Activated effector memory CD4-positive, alpha-beta T cell treated with Interleukin-2 at 50 U/mL for 16 hours (primary cell): ENCODE measurements around the gene SNRNP200.
"Not testable (repeated sequence)": the region's sequence is repeated elsewhere in the genome, so short reads cannot be mapped to it uniquely, and the experiment has no call there.

Experiments used
- DNase-seq: peaks from one replicate; pipeline ENCODE4 v3.0.0-alpha.2; 2020

The SNRNP200 gene

DNA sequence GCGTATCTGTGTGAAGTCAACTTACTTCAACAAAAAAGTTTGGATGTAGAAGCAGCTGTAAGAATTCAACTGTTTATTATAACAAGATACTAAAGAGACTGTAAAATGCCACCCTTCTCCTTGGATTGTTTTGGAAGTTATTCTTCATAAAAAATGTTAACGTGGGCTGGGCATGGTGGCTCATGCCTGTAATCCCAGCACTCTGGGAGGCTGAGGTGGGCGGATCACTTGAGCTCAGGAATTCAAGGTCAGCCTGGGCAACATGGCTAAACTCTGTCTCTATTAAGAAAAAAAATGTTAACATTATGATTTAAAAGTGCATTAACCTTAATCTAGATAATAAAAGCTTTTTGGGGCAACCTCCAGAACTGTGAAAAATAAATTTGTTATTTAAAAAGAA is 31.6 kb downstream of the SNRNP200 start:
- DNase-seq: no peak

DNA sequence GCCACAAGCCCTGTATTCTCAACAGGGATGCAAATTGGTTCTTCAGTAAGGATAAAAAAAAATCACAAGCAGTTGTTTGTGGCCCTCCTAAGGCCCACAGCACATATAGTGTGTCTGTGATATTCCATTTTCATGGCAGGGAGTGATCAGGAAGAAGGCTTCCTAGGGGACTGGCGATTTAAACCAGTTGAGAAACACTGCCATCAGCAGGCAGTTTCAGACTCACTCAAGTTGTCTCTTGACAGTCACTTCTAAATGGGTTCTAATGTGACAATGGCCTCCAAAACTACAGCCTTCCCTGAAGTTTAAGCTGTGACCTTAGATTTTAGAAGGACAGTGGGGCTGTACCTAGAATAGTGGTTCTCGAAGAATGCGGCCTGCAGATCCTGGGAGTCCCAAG is 33.4 kb downstream of the SNRNP200 start:
- DNase-seq: no peak

DNA sequence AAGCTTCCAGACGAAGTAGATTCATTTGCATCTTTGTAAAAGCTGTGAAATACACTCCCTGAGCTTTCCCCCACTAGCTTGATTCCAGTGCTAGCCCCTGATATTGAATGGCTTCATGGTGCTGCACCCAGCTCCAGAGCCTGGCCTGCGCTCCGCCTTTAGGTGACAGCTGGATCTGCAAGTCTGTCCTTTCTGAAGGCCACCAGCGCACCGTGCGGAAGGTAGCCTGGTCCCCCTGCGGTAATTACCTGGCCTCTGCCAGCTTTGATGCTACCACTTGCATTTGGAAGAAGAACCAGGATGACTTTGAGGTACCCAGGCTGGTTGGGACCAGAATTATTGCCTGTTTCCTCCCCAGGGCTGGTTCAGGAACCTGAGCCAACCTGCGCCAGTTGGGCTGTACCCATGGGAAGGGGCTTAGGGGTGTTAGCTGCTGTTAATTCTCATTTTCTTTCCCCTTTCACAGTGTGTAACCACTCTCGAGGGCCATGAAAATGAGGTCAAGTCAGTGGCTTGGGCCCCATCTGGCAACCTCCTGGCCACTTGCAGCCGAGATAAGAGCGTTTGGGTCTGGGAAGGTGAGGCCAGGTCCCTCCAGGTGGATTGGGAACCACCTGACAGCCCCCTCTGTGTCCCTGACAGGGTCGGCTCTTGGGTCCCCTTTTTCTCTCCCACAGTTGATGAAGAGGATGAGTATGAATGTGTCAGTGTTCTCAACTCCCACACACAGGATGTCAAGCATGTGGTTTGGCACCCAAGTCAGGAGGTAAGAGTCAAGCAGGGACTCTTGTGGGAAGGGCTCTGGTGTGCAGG is 38.0 kb downstream of the SNRNP200 start:
- DNase-seq: peak; percentile 10

DNA sequence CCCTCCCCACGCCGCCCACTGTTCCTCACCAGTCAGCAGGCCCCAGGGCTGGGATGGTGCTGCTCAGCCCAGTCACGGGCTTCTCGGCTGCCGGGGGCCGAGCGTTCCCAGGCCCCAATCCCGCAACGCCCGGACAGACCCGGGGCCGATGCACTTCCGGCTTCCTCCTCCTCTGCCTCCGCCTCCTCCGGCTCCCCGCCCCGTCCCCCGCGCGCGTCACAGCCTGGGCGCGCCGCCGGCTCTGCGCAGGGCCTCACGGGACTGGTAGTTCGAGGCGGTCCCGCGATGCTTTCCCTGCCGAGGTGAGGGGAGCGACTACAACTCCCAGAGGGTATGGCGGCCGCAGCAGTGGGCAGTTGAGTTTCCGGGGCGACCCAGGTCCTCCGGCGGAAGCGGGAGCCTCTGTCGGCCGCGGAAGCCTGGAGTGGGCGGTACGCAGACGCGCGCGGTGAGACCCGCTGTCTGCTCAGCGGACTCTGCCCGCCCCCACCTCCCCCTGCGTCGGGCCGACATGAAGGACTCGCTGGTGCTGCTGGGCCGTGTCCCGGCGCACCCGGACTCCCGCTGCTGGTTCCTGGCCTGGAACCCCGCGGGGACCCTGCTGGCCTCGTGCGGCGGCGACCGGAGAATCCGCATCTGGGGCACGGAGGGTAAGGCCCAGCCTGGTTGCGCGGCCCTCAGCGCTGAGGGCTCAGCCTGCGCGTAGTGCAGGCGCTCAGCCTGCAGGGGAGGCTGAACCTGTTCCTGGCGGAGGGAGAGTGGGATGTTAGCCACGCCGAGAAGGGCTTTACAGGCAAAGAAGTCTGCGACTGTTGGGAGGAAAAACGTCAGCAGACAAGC is 39.3 kb downstream of the SNRNP200 start, which contains the start of the genes CIAO1 and TMEM127:
Gene CIAO1, plus strand, starts transcription at position 386 of the 840 bp plus-strand sequence. Its CDS starts 126 bp downstream, at position 512.
Gene TMEM127, minus strand, starts transcription at position 158 of the 840 bp plus-strand sequence. CDS start 616 bp downstream, outside the sequence.
- DNase-seq: peak; percentile 97

DNA sequence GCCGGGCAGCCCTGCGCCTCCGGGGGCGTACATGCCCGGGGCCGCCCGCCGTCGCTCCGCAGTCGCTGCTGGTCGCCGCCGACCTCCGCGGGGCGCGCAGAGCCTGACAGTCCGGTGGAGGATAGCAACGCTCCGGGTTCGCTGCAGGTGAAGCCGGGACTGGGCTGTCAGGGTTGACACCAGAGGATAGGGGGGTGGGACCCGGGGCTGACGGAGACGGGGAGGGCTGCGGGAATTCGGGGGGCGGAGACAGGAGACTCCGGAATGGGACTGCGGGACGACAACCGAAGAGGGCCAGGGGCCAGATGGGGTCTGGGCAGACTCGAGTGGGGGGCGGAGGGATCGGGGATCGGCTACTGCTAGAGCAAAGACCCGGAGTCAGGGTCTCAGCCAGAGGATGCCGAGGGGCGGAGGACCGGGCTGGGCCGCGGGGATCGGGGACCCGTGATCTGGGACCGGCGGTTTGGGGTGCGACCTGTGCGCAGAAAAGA is 40.0 kb downstream of the SNRNP200 start:
- DNase-seq: peak; percentile 31

DNA sequence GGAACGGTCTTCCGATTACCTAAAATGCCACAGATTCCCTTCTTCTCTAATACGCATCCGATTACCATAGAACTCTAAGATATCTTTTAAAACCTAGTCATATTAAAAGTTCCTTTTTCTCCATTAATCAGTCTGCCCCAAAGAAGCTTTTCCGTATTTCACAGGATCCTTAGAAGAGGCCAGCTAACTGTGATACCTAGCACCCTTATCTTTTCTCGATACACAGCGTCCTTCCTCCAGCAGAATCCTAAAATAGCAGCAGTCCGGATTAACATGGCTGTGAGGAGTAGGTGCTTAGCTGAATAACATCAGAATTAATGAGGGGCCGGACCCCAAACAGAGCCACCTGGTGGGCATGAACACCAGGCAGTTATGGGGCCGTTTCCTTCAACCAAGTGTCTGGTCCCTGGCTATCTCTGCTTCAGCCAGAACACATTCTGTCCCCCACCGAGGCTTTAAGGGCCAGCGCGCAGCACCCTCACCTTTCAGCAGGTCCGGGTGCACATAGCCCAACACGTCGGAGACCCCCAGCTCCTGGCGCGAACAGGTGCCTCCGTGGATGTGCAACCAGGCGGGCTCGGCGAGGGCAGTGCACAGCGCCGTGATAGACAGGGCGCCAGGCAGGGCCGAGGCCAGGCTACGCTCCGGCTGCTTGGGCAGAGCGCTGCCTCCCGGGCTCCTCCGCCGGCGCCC is 40.5 kb downstream of the SNRNP200 start:
- no peak for DNase-seq

DNA sequence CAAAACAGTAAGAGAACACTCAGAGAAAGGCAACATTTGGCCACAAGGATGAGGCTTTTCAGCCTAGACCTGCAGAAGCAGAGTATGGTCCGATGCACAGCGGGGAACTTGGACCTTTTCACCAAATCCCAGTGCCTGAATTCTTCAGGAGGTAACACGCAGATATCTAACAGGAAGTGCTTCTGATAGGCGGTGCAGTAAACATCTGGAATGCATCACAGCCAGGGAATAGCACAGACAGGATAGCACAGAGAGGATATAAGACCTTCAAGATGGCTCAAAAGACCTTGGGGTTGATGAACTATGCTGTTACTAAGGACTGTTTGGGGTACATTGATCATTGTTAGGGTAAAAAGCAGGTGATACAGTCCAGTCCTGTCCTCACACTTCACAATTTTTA is 41.3 kb downstream of the SNRNP200 start:
- no peak for DNase-seq

DNA sequence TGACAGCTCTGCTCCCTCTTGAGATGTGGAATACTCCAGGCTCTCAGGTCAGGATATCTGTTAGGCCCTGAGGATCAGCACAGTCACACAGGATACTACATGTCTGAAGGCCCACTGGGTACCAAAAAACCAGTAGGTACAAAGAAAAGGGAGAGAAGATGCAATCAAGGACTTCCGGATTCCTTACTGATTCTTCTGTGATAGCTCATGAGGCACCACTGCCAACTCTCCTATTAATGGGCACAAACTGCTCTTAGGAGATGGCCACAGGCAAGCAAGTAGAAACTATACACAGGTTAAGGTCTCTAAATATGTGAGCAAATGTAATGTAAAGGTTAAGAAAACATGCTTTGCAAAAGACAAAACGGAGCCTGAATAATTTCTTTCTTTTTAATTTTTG is 43.0 kb downstream of the SNRNP200 start:
- no peak for DNase-seq

DNA sequence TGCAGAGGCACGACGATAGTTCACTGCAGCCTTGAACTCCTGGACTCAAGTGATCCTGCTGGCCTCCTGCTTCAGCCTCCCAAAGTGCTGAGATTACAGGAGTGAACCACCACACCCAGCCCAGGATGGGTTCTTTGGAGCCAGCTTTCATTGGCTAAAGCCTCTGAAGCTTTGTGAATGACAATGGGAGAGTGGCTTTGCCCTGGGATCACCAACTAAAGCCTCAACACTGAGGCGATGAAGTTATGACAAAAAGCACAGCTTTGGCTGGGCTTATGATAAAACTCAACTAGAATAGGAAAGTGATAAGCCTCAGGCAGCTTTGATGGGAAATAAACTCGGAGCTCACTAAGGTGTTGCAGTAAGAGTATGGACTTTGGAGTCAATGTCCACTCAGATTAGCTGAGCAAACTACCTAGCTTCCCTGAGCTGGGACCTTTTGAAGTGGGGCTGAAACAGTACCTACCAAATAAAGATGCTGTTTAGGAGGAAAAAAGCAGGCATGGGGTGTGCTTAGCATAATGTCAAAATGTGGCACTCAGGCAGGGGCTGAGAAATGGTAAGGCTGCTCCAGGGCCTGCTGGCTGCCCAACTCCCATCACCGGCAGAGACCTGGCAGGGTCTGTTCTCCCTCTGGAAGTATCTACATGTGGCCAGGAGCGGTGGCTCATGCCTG is 43.9 kb downstream of the SNRNP200 start:
- no peak for DNase-seq

DNA sequence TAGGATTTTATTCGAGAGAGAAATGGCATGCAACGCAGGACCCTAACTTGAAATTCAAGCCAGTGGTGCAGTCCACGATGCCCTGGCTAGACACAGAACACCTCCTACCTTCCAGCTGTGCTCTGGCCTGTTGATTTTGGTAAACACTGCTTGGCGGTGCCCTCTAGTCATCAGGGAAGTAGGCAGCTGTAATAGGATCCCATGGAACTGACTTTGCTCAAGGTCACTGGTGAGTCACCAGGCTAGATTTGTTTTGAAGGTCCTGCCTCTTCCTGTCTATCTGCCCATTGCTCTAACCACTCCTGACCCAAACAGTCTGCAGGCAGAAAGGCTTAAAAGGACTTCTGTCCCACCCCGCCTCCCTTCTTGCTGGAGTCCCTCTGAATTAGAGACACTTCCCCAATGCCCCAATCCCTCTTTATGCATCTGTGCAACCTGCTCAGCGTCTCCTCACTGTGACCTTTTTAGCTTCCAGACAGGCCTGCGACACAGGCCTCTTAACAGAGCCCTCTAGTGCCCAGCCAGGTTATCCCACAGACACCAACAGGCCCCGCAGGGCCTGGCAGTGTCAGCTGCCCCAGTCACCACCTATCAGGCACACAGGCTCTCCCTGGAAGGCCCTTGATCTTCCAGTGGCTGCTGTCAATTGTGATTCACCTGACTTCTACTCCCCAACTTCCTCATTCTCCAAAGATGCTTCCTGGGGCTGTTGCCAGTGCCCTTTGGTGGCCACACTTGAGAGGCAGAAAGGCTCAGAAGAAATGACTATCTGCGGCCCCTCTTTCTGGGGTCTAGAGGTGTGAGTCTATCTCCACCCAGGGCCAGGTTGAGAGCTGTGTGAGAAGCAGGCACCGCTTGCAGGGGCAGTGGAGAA is 44.7 kb downstream of the SNRNP200 start:
- DNase-seq: no peak

DNA sequence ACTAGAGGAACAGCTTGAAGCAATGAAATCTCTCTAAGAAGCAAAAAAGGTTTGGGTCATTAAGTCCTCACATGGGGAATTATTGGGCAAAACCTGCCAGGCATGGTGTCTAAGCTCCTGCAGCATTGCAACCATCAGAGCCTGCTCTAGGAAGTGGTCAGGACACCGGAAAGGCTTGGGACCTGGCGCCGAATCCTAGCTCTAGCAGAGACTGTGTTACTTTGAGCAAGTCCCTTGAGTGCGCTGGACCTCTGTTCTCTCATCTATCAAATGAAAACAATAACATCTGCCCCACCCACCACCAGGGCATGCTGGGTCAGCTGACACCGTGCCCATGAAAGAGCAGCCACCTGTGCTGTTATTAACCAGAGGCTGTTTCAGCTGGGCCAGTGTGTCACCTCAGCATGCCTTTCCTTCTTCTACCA is 45.8 kb downstream of the SNRNP200 start:
- DNase-seq: no peak

DNA sequence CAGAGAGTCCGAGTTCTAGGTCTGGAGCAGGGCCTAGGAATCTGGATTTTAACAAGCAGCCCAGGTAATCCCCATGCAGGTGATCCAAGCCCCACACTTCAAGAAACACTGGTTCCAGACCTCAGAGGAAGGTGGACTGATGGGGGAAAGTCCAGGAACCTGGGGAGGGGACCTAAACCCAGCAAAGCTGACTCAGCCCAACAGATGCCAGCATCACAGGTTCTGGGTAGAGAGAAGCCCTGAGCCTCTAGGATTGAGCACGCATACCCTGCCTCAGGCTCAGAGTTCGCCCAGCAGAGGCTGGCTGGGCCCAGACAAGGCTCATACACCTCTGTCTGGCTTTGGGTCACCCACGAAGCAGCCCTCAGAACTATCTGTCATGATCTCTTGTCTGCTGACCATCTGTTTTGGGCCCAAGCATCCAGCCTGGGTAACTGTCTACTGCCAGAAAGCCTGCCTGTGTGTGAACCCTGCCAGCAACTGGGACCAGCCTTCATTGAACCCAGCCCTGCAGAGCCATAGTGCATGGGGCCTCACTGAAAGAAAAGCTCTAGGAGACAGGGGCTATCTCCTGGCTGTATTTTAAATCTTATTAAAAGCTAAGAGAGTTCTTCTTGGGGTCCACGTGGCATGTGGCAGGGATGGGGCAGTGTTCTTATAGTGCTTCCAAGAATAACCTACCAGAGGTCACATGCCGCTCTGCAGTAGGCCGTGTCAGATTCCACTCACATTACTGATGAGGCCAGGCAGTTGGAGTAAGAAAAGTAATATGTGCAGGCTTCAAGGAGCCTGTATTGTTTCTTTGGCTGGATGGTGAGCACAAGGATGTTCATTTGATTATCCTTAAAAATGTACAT is 47.0 kb downstream of the SNRNP200 start:
- DNase-seq: no peak

DNA sequence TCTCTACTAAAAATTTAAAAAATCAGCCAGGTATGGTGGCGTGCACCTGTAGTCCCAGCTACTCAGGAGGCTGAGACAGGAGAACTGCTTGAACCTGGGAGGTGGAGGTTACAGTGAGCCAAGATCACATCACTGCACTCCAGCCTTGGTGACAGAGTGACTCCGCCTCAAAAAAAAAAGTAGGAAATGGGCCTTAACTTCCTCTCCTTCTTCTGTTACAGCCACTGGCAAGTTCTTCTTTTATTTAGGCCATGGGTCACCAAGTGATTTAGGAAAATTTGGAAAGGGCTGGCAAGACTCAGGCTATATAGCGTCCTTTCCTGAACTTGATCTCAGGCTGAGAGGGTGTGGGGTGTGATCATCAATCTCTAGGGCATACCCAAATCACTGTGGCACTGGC is 47.6 kb downstream of the SNRNP200 start:
- not testable (repeated sequence) for DNase-seq

DNA sequence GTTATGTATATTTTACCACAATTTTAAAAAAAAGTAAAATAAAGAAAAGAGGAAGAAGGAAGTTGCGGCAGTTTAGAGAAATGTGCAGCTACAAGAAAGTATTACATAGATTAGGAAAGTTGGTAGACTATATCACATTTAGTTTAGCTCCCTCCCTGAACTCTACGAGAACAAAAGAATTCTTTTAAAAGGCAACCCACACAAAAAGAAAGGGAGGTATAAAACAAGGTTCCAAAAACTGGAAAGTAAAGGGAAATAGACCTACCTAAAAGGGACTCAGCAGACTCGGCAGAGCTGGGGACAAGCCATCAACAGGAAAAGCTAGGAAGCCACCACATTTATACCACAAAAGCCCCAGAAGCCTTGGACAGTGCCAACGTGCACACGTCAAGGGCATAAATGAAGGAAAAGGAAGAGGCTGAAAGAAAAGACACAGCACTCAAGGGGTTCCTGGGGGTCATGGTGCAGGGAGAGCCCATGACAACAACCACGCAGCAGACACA is 48.7 kb downstream of the SNRNP200 start:
- no peak for DNase-seq

DNA sequence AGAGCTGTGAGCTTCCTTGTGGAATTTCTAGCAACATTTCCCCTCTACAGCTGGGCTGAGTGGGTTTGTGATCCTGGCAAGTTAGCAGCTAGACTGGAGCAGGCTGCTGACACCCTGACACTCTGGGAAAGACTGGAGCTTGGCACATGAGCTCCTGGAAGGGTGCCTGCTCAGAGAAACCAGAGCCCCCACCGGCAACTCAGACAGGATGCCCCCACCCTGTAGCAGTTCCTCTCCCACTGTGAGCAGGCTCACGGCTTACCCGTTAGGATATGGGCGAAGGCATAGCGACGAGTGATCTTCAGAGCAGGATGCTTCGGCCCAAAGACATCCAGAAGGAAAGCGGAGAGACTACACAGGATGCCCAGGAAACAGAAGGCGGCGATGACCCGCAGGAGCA is 50.8 kb downstream of the SNRNP200 start:
- no peak for DNase-seq

DNA sequence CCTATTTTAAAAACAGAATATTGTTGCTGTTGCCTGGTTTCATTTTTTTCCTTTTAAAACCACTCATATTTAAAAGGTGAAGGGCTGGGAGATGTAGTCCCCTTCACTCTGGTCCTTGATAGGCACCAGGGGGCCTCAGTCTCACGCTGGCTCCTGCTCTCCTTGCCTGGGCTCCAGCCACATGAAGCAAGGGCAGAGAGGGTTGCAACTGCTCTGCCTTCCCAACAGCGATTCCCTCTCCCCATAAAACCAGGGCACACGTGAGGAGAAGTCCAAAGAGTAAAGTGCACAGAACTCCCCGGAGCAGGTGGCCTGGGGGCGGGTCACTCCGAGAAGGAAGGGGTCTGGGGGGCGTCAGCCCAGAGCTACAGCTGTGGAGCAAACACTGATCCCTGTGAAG is 52.3 kb downstream of the SNRNP200 start:
- no peak for DNase-seq

DNA sequence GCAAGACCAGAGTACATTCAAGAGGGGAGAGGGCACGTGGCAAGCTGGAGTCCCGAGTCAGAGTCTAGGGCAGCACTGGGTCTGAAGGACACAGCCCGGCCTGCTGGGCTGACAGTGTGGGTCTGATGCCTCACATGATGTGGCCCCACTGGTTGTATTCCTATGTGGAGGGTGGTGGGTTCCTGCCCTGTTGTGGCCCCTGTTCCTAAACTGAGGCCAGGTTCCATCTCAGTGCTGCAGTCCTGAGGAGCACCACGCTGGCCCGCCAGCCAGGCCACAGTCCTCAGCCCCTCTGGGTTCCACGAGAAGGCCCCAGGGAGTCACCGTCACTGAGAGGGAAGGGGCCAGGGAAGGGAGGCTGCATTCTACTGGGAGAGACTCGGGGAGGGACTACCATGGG is 52.8 kb downstream of the SNRNP200 start:
- DNase-seq: no peak

DNA sequence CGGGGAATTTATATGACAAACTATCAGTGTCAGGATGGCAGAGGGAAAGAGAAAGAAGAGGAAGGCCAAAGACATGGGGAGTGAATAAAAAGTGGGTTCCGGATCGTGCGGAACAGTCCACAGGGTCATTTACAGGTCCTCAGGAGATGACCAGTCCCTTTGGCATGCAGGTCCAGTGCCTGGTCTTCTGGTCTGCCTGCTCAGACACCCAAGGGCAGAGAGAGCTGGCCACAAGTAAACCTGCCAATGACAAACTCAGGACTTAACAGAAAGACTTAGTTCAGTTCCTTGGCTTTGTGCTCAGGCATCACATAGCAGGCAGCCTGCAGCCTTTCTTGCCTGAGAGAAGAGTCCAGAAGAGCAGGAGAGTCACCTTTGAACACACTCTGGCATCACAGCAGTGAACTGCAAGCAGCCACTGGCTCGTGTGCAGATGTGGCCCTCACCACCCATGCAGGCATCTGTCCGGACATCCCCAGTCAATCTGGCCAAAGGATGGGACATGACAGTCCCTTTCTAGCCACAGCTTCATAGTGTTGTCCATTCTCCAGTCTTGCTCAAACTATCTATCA is 53.5 kb downstream of the SNRNP200 start:
- DNase-seq: no peak

DNA sequence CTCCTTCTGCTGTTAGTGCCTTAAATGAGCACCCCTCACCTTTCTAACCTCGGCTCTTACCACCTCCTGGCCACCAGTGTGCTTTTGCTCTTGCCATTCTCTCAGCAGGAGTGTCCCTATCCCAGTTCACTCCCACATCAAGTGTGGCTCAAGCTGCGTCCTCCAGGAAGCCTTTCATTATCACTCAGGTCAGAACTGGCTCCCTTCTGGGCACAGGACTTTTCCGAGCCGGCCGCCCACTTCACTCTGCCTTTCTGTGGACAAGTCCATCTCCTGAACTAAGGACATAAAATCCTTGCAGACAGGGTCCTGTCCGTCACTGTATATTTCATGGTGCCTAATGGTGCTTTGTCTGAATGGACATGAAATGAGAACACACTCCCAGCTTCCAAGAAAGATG is 55.2 kb downstream of the SNRNP200 start:
- DNase-seq: no peak

DNA sequence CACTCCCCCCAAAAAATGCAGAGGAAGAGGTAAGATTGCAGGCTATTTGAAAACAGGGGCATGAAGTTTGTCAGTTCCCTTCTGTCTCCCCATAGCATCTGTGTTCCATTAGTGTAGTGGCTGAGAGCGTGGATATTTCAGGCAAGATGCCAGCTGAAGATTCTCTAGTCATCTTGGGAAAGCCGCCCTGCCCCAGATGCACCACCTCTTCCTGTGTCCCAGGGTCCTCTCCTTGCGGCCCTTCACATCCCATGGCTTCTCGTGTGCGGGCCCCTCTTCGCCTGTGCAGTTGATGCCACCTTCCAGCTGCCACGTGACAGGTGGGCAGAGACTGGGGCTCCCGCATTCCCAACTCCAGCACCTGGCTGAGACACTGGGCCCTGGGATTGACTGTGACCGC is 55.7 kb downstream of the SNRNP200 start:
- no peak for DNase-seq
